Activated CD4-positive, alpha-beta memory T cell treated with anti-CD3 and anti-CD28 coated beads for 36 hours (primary cell): ENCODE measurements around the gene RARA. TPM values are rescaled to one million over a fixed set of nuclear protein-coding genes. Genes with fewer than 3 reads are reported as not detected.

Experiments
- CTCF ChIA-PET: fragments of 350-600 bp; sonication (Branson Sonifier 250); formaldehyde crosslinking; loops from one replicate; lab custom pipeline; 2021; ENCODE audit warnings: antibody characterized with exemption, inconsistent platforms; lab: Charles Lee
- POLR2A ChIA-PET: fragments of 350-600 bp; sonication (Branson Sonifier 250); formaldehyde crosslinking; loops from one replicate; lab custom pipeline; 2021; ENCODE audit warnings: antibody characterized with exemption; lab: Charles Lee
- DNase-seq: peaks from one replicate; pipeline ENCODE4 v3.0.0-alpha.2; 2020
- H3K27ac Mint-ChIP-seq: one replicate; pipeline ENCODE4 v1.8.0; 2021; ENCODE audit warnings: mixed read lengths
- H3K27me3 Mint-ChIP-seq: one replicate; pipeline ENCODE4 v1.8.0; 2021; ENCODE audit warnings: mixed read lengths
- H3K36me3 Mint-ChIP-seq: one replicate; pipeline ENCODE4 v1.8.0; 2021; ENCODE audit warnings: mixed read lengths
- H3K4me1 Mint-ChIP-seq: one replicate; pipeline ENCODE4 v1.8.0; 2021; ENCODE audit warnings: low read depth, mixed read lengths
- H3K4me3 Mint-ChIP-seq: one replicate; pipeline ENCODE4 v1.8.0; 2021; ENCODE audit warnings: mild to moderate bottlenecking, mixed read lengths
- H3K9me3 Mint-ChIP-seq: one replicate; pipeline ENCODE4 v1.8.0; 2021; ENCODE audit warnings: mixed read lengths
- intact Hi-C: fragments of 100-400 bp; cut with micrococcal nuclease; formaldehyde crosslinking; loops from one replicate; pipeline ENCODE4 v1.15.1; 2023
- total RNA-seq, 2 experiments: library from RNA; stranded (reverse); gene quantifications; one replicate each; pipeline ENCODE4 v1.2.3, GENCODE V29; 2021

RARA gene
- total RNA-seq, 2 experiments from 2014 or later: 31.2 TPM

DNA sequence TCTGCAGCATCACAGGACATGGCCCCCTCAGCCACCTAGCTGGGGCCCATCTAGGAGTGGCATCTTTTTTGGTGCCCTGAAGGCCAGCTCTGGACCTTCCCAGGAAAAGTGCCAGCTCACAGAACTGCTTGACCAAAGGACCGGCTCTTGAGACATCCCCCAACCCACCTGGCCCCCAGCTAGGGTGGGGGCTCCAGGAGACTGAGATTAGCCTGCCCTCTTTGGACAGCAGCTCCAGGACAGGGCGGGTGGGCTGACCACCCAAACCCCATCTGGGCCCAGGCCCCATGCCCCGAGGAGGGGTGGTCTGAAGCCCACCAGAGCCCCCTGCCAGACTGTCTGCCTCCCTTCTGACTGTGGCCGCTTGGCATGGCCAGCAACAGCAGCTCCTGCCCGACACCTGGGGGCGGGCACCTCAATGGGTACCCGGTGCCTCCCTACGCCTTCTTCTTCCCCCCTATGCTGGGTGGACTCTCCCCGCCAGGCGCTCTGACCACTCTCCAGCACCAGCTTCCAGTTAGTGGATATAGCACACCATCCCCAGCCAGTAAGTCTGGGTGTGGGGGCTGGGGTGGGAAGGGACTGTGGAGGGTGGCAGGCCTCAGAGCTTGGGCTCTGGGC is 22.0 kb downstream of the RARA start:
- Mint-ChIP-seq H3K27ac (peak overlapping the region; percentile 75), H3K9me3 (no peaks in the 10 kb centered on the region), H3K36me3 (peaks cover 12% of the 10 kb centered on the region), H3K27me3 (no peaks in the 10 kb centered on the region), H3K4me3 (peak overlapping the region; percentile 26), H3K4me1 (peaks cover 83% of the 10 kb centered on the region)
- ChIA-PET POLR2A (interaction anchor here (1.1 to 1.3 kb wide), 3 partner anchors 9 to 13 kb away, joined by 3 to 8 read pairs (median 3); no protein-coding TSS in a partner anchor), CTCF (interaction anchor here (1.1 to 2.2 kb wide), 4 partner anchors 13 to 37 kb away, joined by 3 to 9 read pairs (median 4); no protein-coding TSS in a partner anchor)
- intact Hi-C loops: no loop called here
- DNase-seq: no peak

DNA sequence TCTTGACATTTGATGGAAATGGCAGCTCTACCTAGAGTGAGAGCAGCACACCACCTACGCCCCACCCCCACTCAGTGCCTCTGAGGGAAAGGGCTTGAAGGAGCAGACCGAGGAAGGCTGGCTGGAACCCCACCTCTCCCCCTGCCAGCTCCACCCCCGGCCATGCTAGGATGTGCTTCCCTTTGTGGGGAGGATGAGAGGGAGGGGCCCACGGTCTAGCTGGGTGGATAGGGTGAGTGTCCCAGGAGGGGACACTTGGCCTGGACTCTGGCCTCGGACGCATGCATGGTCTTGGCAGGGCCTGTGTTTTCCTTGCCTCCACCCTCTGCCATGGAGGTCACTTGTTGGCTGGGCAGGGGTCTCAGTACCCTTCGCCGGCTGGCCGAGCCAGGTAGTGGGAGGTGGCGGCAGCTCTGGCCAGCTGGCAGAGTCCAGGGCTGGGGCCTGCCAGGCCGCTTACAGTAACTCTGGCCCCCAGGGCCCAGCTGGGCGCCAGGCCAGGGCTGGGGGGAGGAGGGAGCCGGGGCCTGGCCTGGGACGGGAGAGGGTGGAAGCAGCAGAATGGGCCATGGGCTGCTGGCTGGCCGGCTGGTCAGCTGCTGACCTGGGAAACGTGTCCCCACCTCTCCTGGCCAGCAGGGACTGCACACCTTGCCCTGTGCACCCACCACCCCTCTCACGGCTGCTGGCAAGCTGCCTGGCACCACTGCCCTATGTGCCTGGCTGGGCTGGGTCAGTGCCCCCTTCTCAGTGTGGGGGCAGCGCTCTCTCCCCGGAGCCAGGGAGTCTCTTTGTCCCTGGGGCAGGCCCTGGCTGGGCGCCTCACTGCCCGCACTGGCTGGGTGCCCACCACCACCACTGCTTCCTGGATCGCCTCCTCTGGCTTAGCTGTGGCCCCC is 23.0 kb downstream of the RARA start:
- H3K27me3 Mint-ChIP-seq: no peaks in the 10 kb centered on the region
- H3K4me1 Mint-ChIP-seq: peaks cover 75% of the 10 kb centered on the region
- intact Hi-C loops: no loop called here
- no peak overlapping the region for H3K4me3 Mint-ChIP-seq
- H3K36me3 Mint-ChIP-seq: peaks cover 12% of the 10 kb centered on the region
- no peaks in the 10 kb centered on the region for H3K9me3 Mint-ChIP-seq
- H3K27ac Mint-ChIP-seq: peak overlapping the region; percentile 75
- DNase-seq: no peak
- POLR2A ChIA-PET: interaction anchor here (1.1 kb wide), 1 partner anchor 15 kb away, joined by 4 read pairs; no protein-coding TSS in a partner anchor
- CTCF ChIA-PET: interaction anchor here (1.1 to 2.2 kb wide), 3 partner anchors 16 to 38 kb away, joined by 3 to 9 read pairs (median 4); no protein-coding TSS in a partner anchor

DNA sequence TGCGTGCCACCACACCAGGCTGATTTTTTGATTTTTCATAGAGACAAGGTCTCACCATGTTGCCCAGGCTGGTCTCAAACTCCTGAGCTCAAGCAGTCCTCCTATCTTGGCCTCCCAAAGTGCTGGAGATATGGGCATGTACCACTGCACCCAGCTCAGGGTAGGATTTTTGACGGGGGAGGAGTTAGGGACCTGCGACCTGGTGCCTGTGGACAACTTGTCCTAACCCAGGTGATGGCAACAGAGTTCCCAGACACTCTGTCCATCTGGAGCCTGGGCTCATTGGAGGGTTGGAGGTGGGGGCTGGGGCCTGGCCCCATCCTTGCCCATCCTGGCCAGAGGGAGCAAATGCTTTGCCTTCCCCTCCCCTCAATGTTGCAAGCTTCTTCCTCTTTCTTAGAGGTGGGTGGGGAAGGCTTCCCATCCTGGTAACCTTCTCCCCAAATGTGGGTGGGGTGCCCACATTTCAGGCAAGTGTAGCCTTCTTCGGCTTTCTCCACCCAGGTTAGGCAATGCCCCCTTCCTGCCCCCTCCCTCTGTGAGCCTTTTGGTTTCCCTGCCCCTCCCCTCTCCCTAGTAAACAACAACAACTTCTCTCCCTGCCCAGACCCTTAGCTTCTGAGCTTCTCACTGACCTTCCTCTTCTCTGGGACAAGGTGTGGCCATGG is 24.9 kb downstream of the RARA start:
- no peaks in the 10 kb centered on the region for H3K9me3 Mint-ChIP-seq
- no peaks in the 10 kb centered on the region for H3K27me3 Mint-ChIP-seq
- peaks cover 12% of the 10 kb centered on the region for H3K36me3 Mint-ChIP-seq
- intact Hi-C loops: no loop called here
- POLR2A ChIA-PET: interaction anchor here (1.3 kb wide), 1 partner anchor 12 kb away, joined by 3 read pairs; no protein-coding TSS in a partner anchor
- CTCF ChIA-PET: interaction anchor here (1.2 to 1.9 kb wide), 5 partner anchors 17 to 198 kb away, joined by 3 to 10 read pairs (median 4); no protein-coding TSS in a partner anchor
- no peak for DNase-seq
- no peak overlapping the region for H3K4me3 Mint-ChIP-seq
- H3K27ac Mint-ChIP-seq: peak overlapping the region; percentile 49
- H3K4me1 Mint-ChIP-seq: peaks cover 71% of the 10 kb centered on the region

DNA sequence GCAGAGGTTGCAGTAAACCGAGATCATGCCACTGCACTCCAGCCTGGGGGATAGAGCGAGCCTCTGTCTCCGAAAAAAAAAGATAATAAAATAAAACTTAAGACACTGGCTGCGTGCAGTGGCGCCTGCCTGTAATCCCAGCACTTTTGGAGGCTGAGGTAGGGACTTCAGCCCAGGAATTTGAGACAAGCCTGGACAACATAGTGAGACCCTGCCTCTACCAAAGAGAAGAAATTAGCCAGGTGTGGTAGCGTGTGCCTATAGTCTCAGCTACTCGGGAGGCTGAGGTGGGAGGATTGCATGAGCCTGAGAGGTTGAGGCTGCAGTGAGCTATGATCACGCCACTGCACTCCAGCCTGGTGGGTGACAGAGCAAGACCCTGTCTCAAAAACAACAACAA is 26.6 kb downstream of the RARA start:
- DNase-seq: no peak
- Mint-ChIP-seq H3K27ac (no peak overlapping the region), H3K4me1 (peaks cover 71% of the 10 kb centered on the region), H3K36me3 (peaks cover 12% of the 10 kb centered on the region), H3K27me3 (no peaks in the 10 kb centered on the region), H3K4me3 (no peak overlapping the region), H3K9me3 (no peaks in the 10 kb centered on the region)
- ChIA-PET CTCF (interaction anchor here (1.1 kb wide), 1 partner anchor 19 kb away, joined by 3 read pairs; no protein-coding TSS in a partner anchor), POLR2A (interaction anchor here (1.1 kb wide), 1 partner anchor 17 kb away, joined by 4 read pairs; no protein-coding TSS in a partner anchor)
- intact Hi-C loops: no loop called here

GRCh38 chr17:40337351-40337750 is 28.4 kb downstream of the RARA start:
- H3K27me3 Mint-ChIP-seq: no peaks in the 10 kb centered on the region
- H3K4me1 Mint-ChIP-seq: peaks cover 65% of the 10 kb centered on the region
- H3K9me3 Mint-ChIP-seq: no peaks in the 10 kb centered on the region
- CTCF ChIA-PET: interaction anchor here (0.8 to 1.0 kb wide), 2 partner anchors 8 to 16 kb away, joined by 3 read pairs; no protein-coding TSS in a partner anchor
- H3K27ac Mint-ChIP-seq: peak overlapping the region; percentile 81
- H3K4me3 Mint-ChIP-seq: no peak overlapping the region
- POLR2A ChIA-PET: interaction anchor here (1.0 kb wide), 1 partner anchor 11 kb away, joined by 3 read pairs; no protein-coding TSS in a partner anchor
- intact Hi-C loops: no loop called here
- DNase-seq: no peak
- peaks cover 6% of the 10 kb centered on the region for H3K36me3 Mint-ChIP-seq

- H3K4me3 Mint-ChIP-seq: no peak overlapping the region
- ChIA-PET CTCF (interaction anchor here (1.2 kb wide), 1 partner anchor 17 kb away, joined by 4 read pairs; no protein-coding TSS in a partner anchor), POLR2A (no interaction called here)
These were observed 29.1 kb downstream of the RARA start for GRCh38 chr17:40338058-40338457.

GRCh38 chr17:40338941-40339649 is 30.1 kb downstream of the RARA start:
- CTCF ChIA-PET: interaction anchor here (0.6 to 1.2 kb wide), 2 partner anchors 16 to 263 kb away, joined by 3 to 4 read pairs; no protein-coding TSS in a partner anchor
- Mint-ChIP-seq H3K36me3 (peaks cover 9% of the 10 kb centered on the region), H3K27me3 (no peaks in the 10 kb centered on the region), H3K4me1 (peaks cover 66% of the 10 kb centered on the region), H3K9me3 (no peaks in the 10 kb centered on the region), H3K4me3 (no peak overlapping the region), H3K27ac (peak overlapping the region; percentile 47)
- intact Hi-C loops: no loop called here
- POLR2A ChIA-PET: no interaction called here
- DNase-seq: no peak

More at GRCh38 chr17:40338058-40338457, 29.1 kb downstream of the RARA start:
- H3K36me3 Mint-ChIP-seq: peaks cover 6% of the 10 kb centered on the region
- intact Hi-C loops: no loop called here
- DNase-seq: peak; percentile 39
- no peaks in the 10 kb centered on the region for H3K27me3 Mint-ChIP-seq
- no peaks in the 10 kb centered on the region for H3K9me3 Mint-ChIP-seq
- peak overlapping the region; percentile 81 for H3K27ac Mint-ChIP-seq
- peaks cover 66% of the 10 kb centered on the region for H3K4me1 Mint-ChIP-seq

DNA sequence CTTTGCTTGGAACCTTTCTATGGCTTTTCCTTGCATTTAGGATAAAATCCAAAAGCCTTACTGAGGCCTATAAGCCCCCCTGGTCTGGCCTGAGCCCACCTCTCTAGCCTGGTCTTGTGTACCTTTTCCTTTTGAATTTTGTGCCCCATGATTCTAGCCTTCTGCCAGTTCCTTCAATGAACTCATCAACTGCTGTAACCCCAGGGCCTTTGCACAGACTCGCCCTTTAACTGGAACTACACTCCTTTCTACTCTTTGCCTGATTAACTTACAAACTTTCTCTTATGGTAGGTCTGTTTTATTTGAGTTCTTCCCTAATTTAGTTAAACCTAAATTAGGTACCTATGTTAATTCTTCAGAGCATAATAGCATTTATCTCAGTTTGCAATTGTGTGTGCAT is 31.3 kb downstream of the RARA start:
- ChIA-PET POLR2A (interaction anchor here (1.0 to 1.6 kb wide), 4 partner anchors 13 to 33 kb away, joined by 3 to 9 read pairs (median 5); no protein-coding TSS in a partner anchor), CTCF (interaction anchor here (1.0 to 2.3 kb wide), 8 partner anchors 15 to 122 kb away, joined by 3 to 10 read pairs (median 5); partner anchors contain the start of gene WIPF2)
- H3K27me3 Mint-ChIP-seq: no peaks in the 10 kb centered on the region
- H3K4me3 Mint-ChIP-seq: no peak overlapping the region
- intact Hi-C loops: no loop called here
- peak overlapping the region; percentile 43 for H3K27ac Mint-ChIP-seq
- peaks cover 66% of the 10 kb centered on the region for H3K4me1 Mint-ChIP-seq
- peaks cover 9% of the 10 kb centered on the region for H3K36me3 Mint-ChIP-seq
- no peaks in the 10 kb centered on the region for H3K9me3 Mint-ChIP-seq
- no peak for DNase-seq

DNA sequence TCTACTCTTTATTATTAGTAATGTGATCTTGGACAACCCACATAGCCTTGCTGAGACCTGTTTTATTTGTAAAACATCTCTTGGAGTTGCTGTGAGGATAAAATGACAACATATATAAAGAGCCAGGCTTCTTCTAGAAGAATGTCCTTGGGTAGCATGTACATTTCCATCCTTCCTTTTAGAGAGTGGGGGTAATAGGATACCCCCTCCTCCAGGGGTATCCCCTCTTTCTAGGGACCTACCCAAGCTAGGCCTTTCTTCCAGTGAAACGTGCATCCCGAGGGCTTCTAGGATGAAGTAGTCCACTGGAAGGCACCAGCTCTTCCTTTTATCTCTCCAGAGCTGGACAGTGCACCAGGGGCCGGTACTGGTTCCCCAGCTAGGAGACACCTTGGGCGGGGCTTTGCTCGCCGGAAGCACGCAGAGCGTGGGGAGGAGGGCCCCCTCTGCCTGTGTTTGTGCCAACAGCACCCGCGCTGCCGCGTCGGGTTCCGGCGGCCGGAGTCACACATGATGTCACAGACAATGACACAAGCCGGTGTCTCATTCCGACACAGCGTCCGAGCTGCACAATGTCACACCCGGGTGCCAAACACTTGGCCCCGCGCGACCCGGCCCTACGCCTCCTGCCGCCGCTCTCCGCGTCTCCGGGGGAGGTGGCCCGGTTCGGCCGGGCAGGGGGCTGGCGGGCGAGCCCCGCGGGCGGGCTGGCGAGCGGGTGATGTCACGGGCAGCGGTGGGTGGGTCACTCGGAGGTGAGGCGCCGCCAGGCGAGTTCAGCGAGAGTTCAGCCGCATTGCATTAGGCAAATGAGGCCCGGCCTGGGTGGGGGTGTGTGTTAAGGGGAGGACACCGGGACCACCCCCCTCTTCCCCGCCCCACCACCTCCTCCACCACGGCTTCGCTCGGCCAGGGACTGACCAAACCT is 32.2 kb downstream of the RARA start:
- DNase-seq: peak; percentile 94
- CTCF ChIA-PET: interaction anchor here (0.6 to 2.3 kb wide), 14 partner anchors 10 to 187 kb away, joined by 3 to 10 read pairs (median 4); partner anchors contain the start of gene WIPF2
- Mint-ChIP-seq H3K36me3 (peaks cover 9% of the 10 kb centered on the region), H3K27me3 (no peaks in the 10 kb centered on the region), H3K4me1 (peaks cover 75% of the 10 kb centered on the region), H3K27ac (peak overlapping the region; percentile 81), H3K4me3 (peak overlapping the region; percentile 66), H3K9me3 (no peaks in the 10 kb centered on the region)
- intact Hi-C loops: loop anchor here (1.0 kb wide), 2 partner anchors 18 to 24 kb away; no protein-coding TSS in a partner anchor
- POLR2A ChIA-PET: interaction anchor here (0.6 to 1.6 kb wide), 9 partner anchors 11 to 52 kb away, joined by 3 to 9 read pairs (median 3); no protein-coding TSS in a partner anchor
